CD8-positive, alpha-beta memory T cell (primary cell): ENCODE results near the gene IL36B. TPM values are rescaled to one million over a fixed set of nuclear protein-coding genes. Genes with fewer than 3 reads are reported as not detected.

ENCODE experiments used
- CTCF ChIA-PET: fragments of 350-600 bp; sonication (Branson Sonifier 250); formaldehyde crosslinking; loops from one replicate; lab custom pipeline; 2021; ENCODE audit warnings: antibody characterized with exemption; lab: Charles Lee
- POLR2A ChIA-PET: fragments of 350-600 bp; sonication (Branson Sonifier 250); formaldehyde crosslinking; loops from one replicate; lab custom pipeline; 2021; ENCODE audit warnings: antibody characterized with exemption; lab: Charles Lee
- DNase-seq, 5 donors: peaks; one replicate each; pipeline versions ENCODE4 v3.0.0 to v3.0.0-alpha.2; 2020 to 2022; ENCODE audit warnings: mixed read lengths in 1 of 5
- H3K27ac ChIP-seq: one replicate; pipeline ENCODE4 v1.7.0; 2013; ENCODE audit warnings: low read depth, mild to moderate bottlenecking, low read length, moderate library complexity
- H3K27me3 ChIP-seq: 2 replicates; pipeline ENCODE4 v1.7.0; 2013; ENCODE audit warnings: low read length, mild to moderate bottlenecking; ENCODE audit not compliant: insufficient read depth, poor library complexity, severe bottlenecking
- H3K36me3 ChIP-seq: 2 replicates; pipeline ENCODE4 v1.7.0; 2013; ENCODE audit warnings: mild to moderate bottlenecking, low read length, moderate library complexity; ENCODE audit not compliant: insufficient read depth
- H3K4me1 ChIP-seq: 2 replicates; pipeline ENCODE4 v1.7.0; 2013; ENCODE audit warnings: mild to moderate bottlenecking, low read length, moderate library complexity; ENCODE audit not compliant: insufficient read depth
- H3K4me3 ChIP-seq: 2 replicates; pipeline ENCODE4 v1.7.0; 2013; ENCODE audit warnings: mild to moderate bottlenecking, low read length
- H3K9me3 ChIP-seq: 2 replicates; pipeline ENCODE4 v1.7.0; 2013; ENCODE audit warnings: mild to moderate bottlenecking, low read length
- H3K27ac Mint-ChIP-seq, 8 donors: one replicate each; pipeline ENCODE4 v1.8.0; 2020 to 2021; ENCODE audit warnings: mixed read lengths in 8 of 8, mild to moderate bottlenecking in 6 of 8, inconsistent platforms in 3 of 8, moderate library complexity in 3 of 8
- H3K27me3 Mint-ChIP-seq, 2 donors: one replicate each; pipeline ENCODE4 v1.8.0; 2020 to 2021; ENCODE audit warnings: mixed read lengths in 2 of 2, mild to moderate bottlenecking in 1 of 2, moderate library complexity in 1 of 2
- H3K36me3 Mint-ChIP-seq, 3 donors: one replicate each; pipeline ENCODE4 v1.8.0; 2020 to 2021; ENCODE audit warnings: mixed read lengths in 3 of 3, inconsistent platforms in 1 of 3, mild to moderate bottlenecking in 1 of 3
- H3K4me1 Mint-ChIP-seq, 3 donors: one replicate each; pipeline ENCODE4 v1.8.0; 2020 to 2021; ENCODE audit warnings: mixed read lengths in 3 of 3, inconsistent platforms in 1 of 3, mild to moderate bottlenecking in 1 of 3
- H3K4me3 Mint-ChIP-seq, 7 donors: one replicate each; pipeline ENCODE4 v1.8.0; 2020 to 2021; ENCODE audit warnings: mixed read lengths in 7 of 7, mild to moderate bottlenecking in 6 of 7, moderate library complexity in 4 of 7, inconsistent platforms in 2 of 7
- H3K9me3 Mint-ChIP-seq, 5 donors: one replicate each; pipeline ENCODE4 v1.8.0; 2020 to 2022; ENCODE audit warnings: mixed read lengths in 5 of 5, mild to moderate bottlenecking in 3 of 5, moderate library complexity in 2 of 5, inconsistent platforms in 1 of 5
- polyA plus RNA-seq: library from polyadenylated mRNA; unstranded; fragments of 300-500 nt; fragmentation: Illumina TruSeq; gene quantifications from one replicate; pipeline ENCODE4 v1.2.3, GENCODE V29; 2021
- total RNA-seq, 2 experiments: library from RNA; stranded (reverse); gene quantifications; one replicate each; pipeline ENCODE4 v1.2.3, GENCODE V29; 2021

IL36B gene
- total and polyA plus RNA-seq, 3 experiments from 2014 or later: not detected

GRCh38 chr2:113081488-113082210, 29.0 kb upstream of the IL36B start:
- peaks cover 0 to 3% (median 0%) of the 10 kb centered on the region in 3 donors for H3K36me3 Mint-ChIP-seq
- ChIA-PET POLR2A (no interaction called here), CTCF (no interaction called here)
- no peaks in the 10 kb centered on the region for H3K27me3 ChIP-seq
- no peaks in the 10 kb centered on the region for H3K4me1 Mint-ChIP-seq
- no peak overlapping the region for H3K27ac ChIP-seq
- H3K4me3 Mint-ChIP-seq: no peak overlapping the region
- H3K27ac Mint-ChIP-seq: peak overlapping the region in 1 of 8 donors; percentile 66
- DNase-seq: no peak
- H3K36me3 ChIP-seq: no peaks in the 10 kb centered on the region
- no peaks in the 10 kb centered on the region for H3K4me1 ChIP-seq
- peaks cover 9 to 38% of the 10 kb centered on the region in 2 donors for H3K27me3 Mint-ChIP-seq
- H3K9me3 ChIP-seq: no peaks in the 10 kb centered on the region
- peaks cover 0 to 3% (median 0%) of the 10 kb centered on the region in 5 donors for H3K9me3 Mint-ChIP-seq
- H3K4me3 ChIP-seq: no peak overlapping the region

- Histone ChIP-seq H3K27ac (no peak overlapping the region), H3K27me3 (no peaks in the 10 kb centered on the region), H3K4me1 (no peaks in the 10 kb centered on the region), H3K36me3 (no peaks in the 10 kb centered on the region), H3K4me3 (no peak overlapping the region), H3K9me3 (no peaks in the 10 kb centered on the region)
- Mint-ChIP-seq H3K27me3 (peaks cover 8 to 32% of the 10 kb centered on the region in 2 donors), H3K4me3 (no peak overlapping the region), H3K9me3 (peaks cover 0 to 3% (median 0%) of the 10 kb centered on the region in 5 donors), H3K4me1 (peaks cover under 1 to 4% (median 3%) of the 10 kb centered on the region in 3 donors), H3K36me3 (no peaks in the 10 kb centered on the region), H3K27ac (peak overlapping the region in 1 of 8 donors; percentile 58)
- CTCF ChIA-PET: interaction anchor here (0.8 to 1.6 kb wide), 6 partner anchors 10 to 290 kb away, joined by 3 to 4 read pairs (median 3); no protein-coding TSS in a partner anchor
- DNase-seq: peak in 3 of 5 donors; percentile 5 to 19 (median 16)
- POLR2A ChIA-PET: no interaction called here
These were observed 27.5 kb upstream of the IL36B start for GRCh38 chr2:113080134-113080533.

- H3K27me3 ChIP-seq: no peaks in the 10 kb centered on the region
- H3K36me3 Mint-ChIP-seq: no peaks in the 10 kb centered on the region
- ChIA-PET POLR2A (no interaction called here), CTCF (interaction anchor here (1.3 kb wide), 2 partner anchors 9 to 82 kb away, joined by 3 read pairs; no protein-coding TSS in a partner anchor)
- no peak overlapping the region for H3K27ac ChIP-seq
- H3K9me3 ChIP-seq: no peaks in the 10 kb centered on the region
- H3K27ac Mint-ChIP-seq: no peak overlapping the region
- H3K4me1 Mint-ChIP-seq: peaks cover 4 to 9% (median 9%) of the 10 kb centered on the region in 3 donors
- no peaks in the 10 kb centered on the region for H3K36me3 ChIP-seq
- H3K4me3 ChIP-seq: no peak overlapping the region
- DNase-seq: no peak
- H3K4me1 ChIP-seq: peaks cover 9% of the 10 kb centered on the region
- no peak overlapping the region for H3K4me3 Mint-ChIP-seq
- no peaks in the 10 kb centered on the region for H3K9me3 Mint-ChIP-seq
- peaks cover 7 to 27% of the 10 kb centered on the region in 2 donors for H3K27me3 Mint-ChIP-seq
These were observed 26.5 kb upstream of the IL36B start for GRCh38 chr2:113079131-113079530.

- Histone ChIP-seq H3K27me3 (no peaks in the 10 kb centered on the region), H3K27ac (no peak overlapping the region), H3K9me3 (no peaks in the 10 kb centered on the region), H3K36me3 (no peaks in the 10 kb centered on the region), H3K4me1 (peaks cover 9% of the 10 kb centered on the region), H3K4me3 (no peak overlapping the region)
- no peaks in the 10 kb centered on the region for H3K36me3 Mint-ChIP-seq
- peaks cover 7 to 24% of the 10 kb centered on the region in 2 donors for H3K27me3 Mint-ChIP-seq
- H3K27ac Mint-ChIP-seq: no peak overlapping the region
- peaks cover 4 to 9% (median 9%) of the 10 kb centered on the region in 3 donors for H3K4me1 Mint-ChIP-seq
- POLR2A ChIA-PET: no interaction called here
- DNase-seq: no peak
- CTCF ChIA-PET: no interaction called here
- H3K4me3 Mint-ChIP-seq: no peak overlapping the region
- no peaks in the 10 kb centered on the region for H3K9me3 Mint-ChIP-seq
These were observed 25.7 kb upstream of the IL36B start for GRCh38 chr2:113078350-113078839.

- ChIA-PET POLR2A (no interaction called here), CTCF (no interaction called here)
- no peak for DNase-seq
- H3K4me1 Mint-ChIP-seq: peaks cover 4 to 9% (median 9%) of the 10 kb centered on the region in 3 donors
- no peak overlapping the region for H3K4me3 Mint-ChIP-seq
- Histone ChIP-seq H3K4me3 (no peak overlapping the region), H3K9me3 (no peaks in the 10 kb centered on the region), H3K27ac (no peak overlapping the region), H3K4me1 (peaks cover 9% of the 10 kb centered on the region), H3K36me3 (no peaks in the 10 kb centered on the region), H3K27me3 (no peaks in the 10 kb centered on the region)
- H3K9me3 Mint-ChIP-seq: no peaks in the 10 kb centered on the region
- H3K27me3 Mint-ChIP-seq: peaks cover 10 to 19% of the 10 kb centered on the region in 2 donors
- H3K36me3 Mint-ChIP-seq: no peaks in the 10 kb centered on the region
- no peak overlapping the region for H3K27ac Mint-ChIP-seq
These were observed 25.3 kb upstream of the IL36B start for GRCh38 chr2:113077921-113078320.

- no peaks in the 10 kb centered on the region for H3K27me3 ChIP-seq
- H3K27ac ChIP-seq: no peak overlapping the region
- no peak overlapping the region for H3K4me3 Mint-ChIP-seq
- H3K9me3 Mint-ChIP-seq: no peaks in the 10 kb centered on the region
- ChIA-PET POLR2A (no interaction called here), CTCF (interaction anchor here (1.7 kb wide), 1 partner anchor 122 kb away, joined by 5 read pairs; no protein-coding TSS in a partner anchor)
- no peak for DNase-seq
- no peaks in the 10 kb centered on the region for H3K36me3 Mint-ChIP-seq
- no peaks in the 10 kb centered on the region for H3K9me3 ChIP-seq
- no peaks in the 10 kb centered on the region for H3K36me3 ChIP-seq
- no peak overlapping the region for H3K27ac Mint-ChIP-seq
- peaks cover 4 to 9% (median 9%) of the 10 kb centered on the region in 3 donors for H3K4me1 Mint-ChIP-seq
- no peak overlapping the region for H3K4me3 ChIP-seq
- H3K27me3 Mint-ChIP-seq: peaks cover 10 to 18% of the 10 kb centered on the region in 2 donors
- H3K4me1 ChIP-seq: peaks cover 9% of the 10 kb centered on the region
These were observed 24.4 kb upstream of the IL36B start for GRCh38 chr2:113076954-113077669.

DNA sequence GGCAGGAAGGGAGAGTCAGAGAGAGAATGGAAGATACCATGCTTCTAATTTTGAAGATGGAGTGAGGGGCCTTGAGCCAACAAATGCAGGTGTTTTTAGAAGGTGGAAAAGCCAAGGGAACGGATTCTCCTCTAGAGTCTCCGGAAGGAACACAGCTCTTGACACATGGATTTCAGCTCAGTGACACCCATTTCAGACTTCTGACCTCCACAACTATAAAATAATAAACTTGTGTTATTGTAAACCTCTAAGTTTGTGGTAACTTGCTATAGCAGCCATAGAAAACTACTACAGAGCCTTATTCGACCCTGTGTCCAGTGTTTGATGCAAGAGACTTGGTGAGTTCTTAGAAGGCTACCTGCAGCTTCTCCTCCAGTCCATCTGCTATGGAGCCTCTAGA, 22.9 kb upstream of the IL36B start:
- no peak for DNase-seq
- no peaks in the 10 kb centered on the region for H3K36me3 Mint-ChIP-seq
- no peaks in the 10 kb centered on the region for H3K27me3 ChIP-seq
- H3K4me3 Mint-ChIP-seq: no peak overlapping the region
- no peaks in the 10 kb centered on the region for H3K36me3 ChIP-seq
- H3K27ac Mint-ChIP-seq: peak overlapping the region in 1 of 8 donors; percentile 41
- no peaks in the 10 kb centered on the region for H3K9me3 Mint-ChIP-seq
- H3K4me1 ChIP-seq: peaks cover 9% of the 10 kb centered on the region
- peaks cover 7 to 16% of the 10 kb centered on the region in 2 donors for H3K27me3 Mint-ChIP-seq
- H3K4me3 ChIP-seq: no peak overlapping the region
- ChIA-PET CTCF (no interaction called here), POLR2A (no interaction called here)
- H3K9me3 ChIP-seq: no peaks in the 10 kb centered on the region
- H3K4me1 Mint-ChIP-seq: peaks cover 4 to 9% (median 9%) of the 10 kb centered on the region in 3 donors
- no peak overlapping the region for H3K27ac ChIP-seq

GRCh38 chr2:113075030-113075429, 22.4 kb upstream of the IL36B start:
- ChIA-PET CTCF (no interaction called here), POLR2A (no interaction called here)
- H3K27ac ChIP-seq: no peak overlapping the region
- no peak overlapping the region for H3K4me3 Mint-ChIP-seq
- peaks cover 4 to 9% (median 9%) of the 10 kb centered on the region in 3 donors for H3K4me1 Mint-ChIP-seq
- H3K27me3 Mint-ChIP-seq: peaks cover 7 to 12% of the 10 kb centered on the region in 2 donors
- H3K27me3 ChIP-seq: no peaks in the 10 kb centered on the region
- peak in 1 of 5 donors; percentile 10 for DNase-seq
- H3K9me3 ChIP-seq: no peaks in the 10 kb centered on the region
- H3K36me3 Mint-ChIP-seq: no peaks in the 10 kb centered on the region
- peaks cover 9% of the 10 kb centered on the region for H3K4me1 ChIP-seq
- H3K27ac Mint-ChIP-seq: peak overlapping the region in 3 of 8 donors; percentile 41 to 61 (median 53)
- H3K9me3 Mint-ChIP-seq: no peaks in the 10 kb centered on the region
- H3K4me3 ChIP-seq: no peak overlapping the region
- H3K36me3 ChIP-seq: no peaks in the 10 kb centered on the region
